ENCODE measurements around the gene KLRC1. TPM values are rescaled to one million over a fixed set of nuclear protein-coding genes. Genes with fewer than 3 reads are reported as not detected.
"Not testable (repeated sequence)": the region's sequence is repeated elsewhere in the genome, so short reads cannot be mapped to it uniquely, and the experiment has no call there.

KLRC1 gene
- total and polyA plus RNA-seq, 3 experiments from 2014 or later, result 12.9 to 65.1 (median 13.7) TPM

- H3K9me3 ChIP-seq (ENCODE audit: low read length); H3K4me1 ChIP-seq (ENCODE audit: insufficient read depth, low read length); H3K27ac ChIP-seq (ENCODE audit: low read depth, low read length); H3K36me3 Mint-ChIP-seq; H3K4me1 Mint-ChIP-seq; POLR2A ChIA-PET; DNase-seq; H3K9me3 Mint-ChIP-seq; H3K27me3 Mint-ChIP-seq; H3K27me3 ChIP-seq (ENCODE audit: insufficient read depth, low read length, poor library complexity, severe bottlenecking); H3K4me3 ChIP-seq (ENCODE audit: low read length); H3K36me3 ChIP-seq (ENCODE audit: insufficient read depth, low read length); CTCF ChIA-PET: not testable (repeated sequence)
- Mint-ChIP-seq H3K27ac (peak within 1 kb of the TSS in 2 of 8 donors; percentile 10 to 51), H3K4me3 (peak within 1 kb of the TSS; percentile 44 to 84 (median 68))
Observed at GRCh38 chr12:10420334-10420733, 32.8 kb downstream of the KLRC1 start, which contains the start of gene KLRC3. KLRC3 (minus strand) TSS chr12:10420595; CDS start chr12:10420550, 45 bp downstream.

GRCh38 chr12:10409392-10409791, 43.8 kb downstream of the KLRC1 start, which contains the start of gene KLRC4:
KLRC4 (minus strand) TSS chr12:10409757; CDS start chr12:10409575, 182 bp downstream.
- peak within 1 kb of the TSS; percentile 86 to 98 (median 88) for H3K4me3 Mint-ChIP-seq
- POLR2A ChIA-PET, result interaction anchor here (0.7 to 1.1 kb wide), 5 partner anchors 12 to 196 kb away, joined by 3 to 6 read pairs (median 3); no protein-coding TSS in a partner anchor

GRCh38 chr12:10408842-10409241, 44.3 kb downstream of the KLRC1 start:
- H3K36me3 Mint-ChIP-seq, result peaks cover 9 to 46% (median 32%) of the 10 kb centered on the region in 3 donors
- H3K27ac Mint-ChIP-seq, result peak overlapping the region; percentile 5 to 94 (median 81)
- no peaks in the 10 kb centered on the region for H3K9me3 Mint-ChIP-seq
- H3K9me3 ChIP-seq (ENCODE audit: low read length), result no peaks in the 10 kb centered on the region
- H3K4me1 Mint-ChIP-seq, result peaks cover 12 to 31% (median 26%) of the 10 kb centered on the region in 3 donors
- no peaks in the 10 kb centered on the region for H3K4me1 ChIP-seq (ENCODE audit: insufficient read depth, low read length)
- CTCF ChIA-PET, result interaction anchor here (0.9 to 1.5 kb wide), 2 partner anchors 171 to 172 kb away, joined by 3 to 4 read pairs; no protein-coding TSS in a partner anchor
- POLR2A ChIA-PET, result interaction anchor here (0.7 to 1.1 kb wide), 5 partner anchors 11 to 196 kb away, joined by 3 to 6 read pairs (median 3); no protein-coding TSS in a partner anchor
- H3K36me3 ChIP-seq (ENCODE audit: insufficient read depth, low read length), result no peaks in the 10 kb centered on the region
- DNase-seq, result peak in 1 of 5 donors; percentile 44
- peak overlapping the region; percentile 86 to 98 (median 88) for H3K4me3 Mint-ChIP-seq
- H3K27me3 ChIP-seq (ENCODE audit: insufficient read depth, low read length, poor library complexity, severe bottlenecking), result no peaks in the 10 kb centered on the region
- H3K4me3 ChIP-seq (ENCODE audit: low read length), result peak overlapping the region; percentile 47
- no peaks in the 10 kb centered on the region for H3K27me3 Mint-ChIP-seq
- H3K27ac ChIP-seq (ENCODE audit: low read depth, low read length), result peak overlapping the region; percentile 64

More at GRCh38 chr12:10409392-10409791, 43.8 kb downstream of the KLRC1 start, which contains the start of gene KLRC4:
- peaks cover 9 to 43% (median 29%) of the 10 kb centered on the region in 3 donors for H3K36me3 Mint-ChIP-seq
- H3K27me3 Mint-ChIP-seq, result no peaks in the 10 kb centered on the region
- Histone ChIP-seq H3K36me3 (ENCODE audit: insufficient read depth, low read length) (no peaks in the 10 kb centered on the region), H3K4me3 (ENCODE audit: low read length) (peak within 1 kb of the TSS; percentile 47), H3K9me3 (ENCODE audit: low read length) (no peaks in the 10 kb centered on the region), H3K27ac (ENCODE audit: low read depth, low read length) (peak within 1 kb of the TSS; percentile 64), H3K4me1 (ENCODE audit: insufficient read depth, low read length) (no peaks in the 10 kb centered on the region), H3K27me3 (ENCODE audit: insufficient read depth, low read length, poor library complexity, severe bottlenecking) (no peaks in the 10 kb centered on the region)
- H3K27ac Mint-ChIP-seq, result peak within 1 kb of the TSS; percentile 5 to 94 (median 81)
- CTCF ChIA-PET, result interaction anchor here (0.9 to 1.5 kb wide), 2 partner anchors 172 to 173 kb away, joined by 3 to 4 read pairs; no protein-coding TSS in a partner anchor
- DNase-seq, result peak in 2 of 5 donors; percentile 55 to 68
- H3K9me3 Mint-ChIP-seq, result no peaks in the 10 kb centered on the region
- peaks cover 13 to 31% (median 25%) of the 10 kb centered on the region in 3 donors for H3K4me1 Mint-ChIP-seq

GRCh38 chr12:10406725-10407124, 46.5 kb downstream of the KLRC1 start:
- ChIA-PET POLR2A (interaction anchor here (1.4 to 1.6 kb wide), 2 partner anchors 11 to 12 kb away, joined by 4 to 5 read pairs; no protein-coding TSS in a partner anchor), CTCF (interaction anchor here (1.0 to 1.5 kb wide), 4 partner anchors 14 to 171 kb away, joined by 3 to 4 read pairs (median 4); no protein-coding TSS in a partner anchor)
- H3K4me3 ChIP-seq (ENCODE audit: low read length), result peak overlapping the region; percentile 59
- H3K27ac Mint-ChIP-seq, result peak overlapping the region in 7 of 8 donors; percentile 3 to 89 (median 77)
- no peaks in the 10 kb centered on the region for H3K27me3 ChIP-seq (ENCODE audit: insufficient read depth, low read length, poor library complexity, severe bottlenecking)
- no peaks in the 10 kb centered on the region for H3K9me3 Mint-ChIP-seq
- no peak for DNase-seq
- H3K27ac ChIP-seq (ENCODE audit: low read depth, low read length), result peak overlapping the region; percentile 44
- H3K27me3 Mint-ChIP-seq, result no peaks in the 10 kb centered on the region
- no peaks in the 10 kb centered on the region for H3K9me3 ChIP-seq (ENCODE audit: low read length)
- peaks cover 9 to 56% (median 36%) of the 10 kb centered on the region in 3 donors for H3K36me3 Mint-ChIP-seq
- peaks cover 17 to 39% (median 36%) of the 10 kb centered on the region in 3 donors for H3K4me1 Mint-ChIP-seq
- H3K36me3 ChIP-seq (ENCODE audit: insufficient read depth, low read length), result no peaks in the 10 kb centered on the region
- no peaks in the 10 kb centered on the region for H3K4me1 ChIP-seq (ENCODE audit: insufficient read depth, low read length)
- H3K4me3 Mint-ChIP-seq, result peak overlapping the region; percentile 74 to 95 (median 89)

- peaks cover 9 to 68% (median 39%) of the 10 kb centered on the region in 3 donors for H3K36me3 Mint-ChIP-seq
- Histone ChIP-seq H3K27me3 (ENCODE audit: insufficient read depth, low read length, poor library complexity, severe bottlenecking) (no peaks in the 10 kb centered on the region), H3K9me3 (ENCODE audit: low read length) (no peaks in the 10 kb centered on the region), H3K4me3 (ENCODE audit: low read length) (peak overlapping the region; percentile 29), H3K36me3 (ENCODE audit: insufficient read depth, low read length) (no peaks in the 10 kb centered on the region), H3K4me1 (ENCODE audit: insufficient read depth, low read length) (peaks cover under 1% of the 10 kb centered on the region), H3K27ac (ENCODE audit: low read depth, low read length) (no peak overlapping the region)
- peak overlapping the region; percentile 58 to 85 (median 77) for H3K4me3 Mint-ChIP-seq
- H3K4me1 Mint-ChIP-seq, result peaks cover 25 to 44% (median 40%) of the 10 kb centered on the region in 3 donors
- DNase-seq, result no peak
- no peaks in the 10 kb centered on the region for H3K27me3 Mint-ChIP-seq
- no peaks in the 10 kb centered on the region for H3K9me3 Mint-ChIP-seq
- POLR2A ChIA-PET, result interaction anchor here (0.8 kb wide), 1 partner anchor 170 kb away, joined by 3 read pairs; no protein-coding TSS in a partner anchor
- CTCF ChIA-PET, result interaction anchor here (0.9 to 1.7 kb wide), 3 partner anchors 9 to 40 kb away, joined by 3 to 4 read pairs (median 3); no protein-coding TSS in a partner anchor
- peak overlapping the region in 7 of 8 donors; percentile 6 to 85 (median 54) for H3K27ac Mint-ChIP-seq
Observed at GRCh38 chr12:10405294-10405693, 47.9 kb downstream of the KLRC1 start.

- ChIA-PET POLR2A (interaction anchor here (0.8 kb wide), 1 partner anchor 169 kb away, joined by 3 read pairs; no protein-coding TSS in a partner anchor), CTCF (interaction anchor here (0.9 to 1.7 kb wide), 3 partner anchors 8 to 40 kb away, joined by 3 to 4 read pairs (median 3); no protein-coding TSS in a partner anchor)
- H3K27ac ChIP-seq (ENCODE audit: low read depth, low read length), result no peak overlapping the region
- Mint-ChIP-seq H3K4me3 (peak overlapping the region; percentile 58 to 85 (median 77)), H3K36me3 (peaks cover 9 to 73% (median 39%) of the 10 kb centered on the region in 3 donors), H3K9me3 (no peaks in the 10 kb centered on the region), H3K27ac (peak overlapping the region in 7 of 8 donors; percentile 6 to 85 (median 54)), H3K27me3 (no peaks in the 10 kb centered on the region), H3K4me1 (peaks cover 29 to 47% (median 43%) of the 10 kb centered on the region in 3 donors)
- no peaks in the 10 kb centered on the region for H3K27me3 ChIP-seq (ENCODE audit: insufficient read depth, low read length, poor library complexity, severe bottlenecking)
- H3K9me3 ChIP-seq (ENCODE audit: low read length), result no peaks in the 10 kb centered on the region
- no peaks in the 10 kb centered on the region for H3K36me3 ChIP-seq (ENCODE audit: insufficient read depth, low read length)
- H3K4me3 ChIP-seq (ENCODE audit: low read length), result peak overlapping the region; percentile 4
- DNase-seq, result no peak
- peaks cover 6% of the 10 kb centered on the region for H3K4me1 ChIP-seq (ENCODE audit: insufficient read depth, low read length)
Observed at GRCh38 chr12:10404798-10405197, 48.4 kb downstream of the KLRC1 start.

GRCh38 chr12:10400829-10401228, 52.3 kb downstream of the KLRC1 start:
- Histone ChIP-seq H3K4me1 (ENCODE audit: insufficient read depth, low read length) (peaks cover 6% of the 10 kb centered on the region), H3K4me3 (ENCODE audit: low read length) (peak overlapping the region; percentile 11), H3K27ac (ENCODE audit: low read depth, low read length) (no peak overlapping the region), H3K27me3 (ENCODE audit: insufficient read depth, low read length, poor library complexity, severe bottlenecking) (no peaks in the 10 kb centered on the region), H3K9me3 (ENCODE audit: low read length) (no peaks in the 10 kb centered on the region), H3K36me3 (ENCODE audit: insufficient read depth, low read length) (no peaks in the 10 kb centered on the region)
- Mint-ChIP-seq H3K4me3 (peak overlapping the region; percentile 44 to 87 (median 70)), H3K9me3 (no peaks in the 10 kb centered on the region), H3K27ac (peak overlapping the region; percentile 23 to 87 (median 68)), H3K27me3 (no peaks in the 10 kb centered on the region), H3K36me3 (peaks cover 10 to 61% (median 23%) of the 10 kb centered on the region in 3 donors), H3K4me1 (peaks cover 38 to 66% (median 60%) of the 10 kb centered on the region in 3 donors)
- peak in 1 of 5 donors; percentile 39 for DNase-seq
- ChIA-PET POLR2A (interaction anchor here (0.6 kb wide), 1 partner anchor 62 kb away, joined by 4 read pairs; no protein-coding TSS in a partner anchor), CTCF (interaction anchor here (1.2 kb wide), 1 partner anchor 35 kb away, joined by 4 read pairs; no protein-coding TSS in a partner anchor)

Measured in CD8-positive, alpha-beta memory T cell (primary cell).